Activated effector memory CD4-positive, alpha-beta T cell treated with Interleukin-2 at 50 U/mL for 16 hours (primary cell): Measurements from ENCODE around the gene MBIP.

Experiments
- DNase-seq: peaks from one replicate; pipeline ENCODE4 v3.0.0-alpha.2; 2020

MBIP gene

DNA sequence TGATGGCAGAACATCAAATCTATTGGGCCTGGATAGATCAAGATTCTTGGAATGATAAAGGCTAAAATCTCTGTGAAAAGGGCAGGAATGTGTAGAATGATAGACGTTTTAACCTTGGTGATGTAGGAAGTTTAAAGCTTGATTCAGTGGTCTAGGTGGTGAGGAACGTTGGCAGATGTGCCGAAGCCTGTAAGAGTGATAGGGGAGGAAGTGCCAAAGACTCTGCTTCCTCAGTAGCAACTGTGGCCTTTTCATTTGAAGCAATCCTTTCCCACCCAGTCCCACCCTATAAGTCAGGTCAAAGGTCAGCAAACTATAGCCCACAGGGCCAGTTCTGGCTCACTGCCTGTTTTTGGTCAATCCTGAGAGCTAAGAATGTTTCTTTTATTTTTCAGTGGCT lies 62.2 kb downstream of the MBIP start:
- no peak for DNase-seq

DNA sequence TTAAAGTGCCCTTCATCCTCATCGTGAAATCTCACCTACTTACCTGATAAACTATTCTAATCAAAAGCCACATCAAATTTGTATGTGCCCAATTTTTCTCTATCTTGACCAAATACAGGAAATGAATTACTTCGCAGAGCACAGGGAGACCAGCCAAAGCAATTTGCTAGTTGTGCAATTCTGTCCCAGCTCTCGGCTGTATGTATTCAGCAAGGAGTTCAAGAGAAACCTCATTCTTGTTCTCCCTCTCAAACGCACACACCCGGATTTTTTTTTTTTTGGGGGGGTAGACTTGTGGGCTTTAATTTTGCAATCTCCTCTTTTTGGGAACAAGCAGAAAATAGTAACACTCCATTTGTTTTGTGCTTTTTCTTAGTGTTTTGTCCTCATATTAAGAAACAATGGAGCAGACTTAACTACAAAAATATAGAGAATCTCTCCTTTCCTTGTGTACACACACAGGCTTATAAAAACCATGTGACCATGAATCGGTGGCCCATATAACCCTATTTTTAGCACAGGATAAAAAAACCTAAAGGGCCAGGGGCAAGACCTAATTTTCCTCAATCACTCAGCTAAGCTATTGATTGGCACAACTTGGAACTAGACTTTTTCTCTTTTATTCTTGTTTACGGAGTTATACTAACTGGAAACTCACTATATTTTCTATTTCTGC lies 64.2 kb downstream of the MBIP start:
- DNase-seq = no peak

- DNase-seq = no peak
Observed at GRCh38 chr14:36254020-36254624, 66.3 kb downstream of the MBIP start.
